ENCODE data around the gene VIPR2. TPM values are rescaled to one million over a fixed set of nuclear protein-coding genes. Genes with fewer than 3 reads are reported as not detected.
"Not testable (repeated sequence)": the region's sequence is repeated elsewhere in the genome, so short reads cannot be mapped to it uniquely, and the experiment has no call there.

VIPR2 gene
- total and polyA plus RNA-seq, 2 experiments from 2014 or later = 1.3 to 2.7 TPM

DNA sequence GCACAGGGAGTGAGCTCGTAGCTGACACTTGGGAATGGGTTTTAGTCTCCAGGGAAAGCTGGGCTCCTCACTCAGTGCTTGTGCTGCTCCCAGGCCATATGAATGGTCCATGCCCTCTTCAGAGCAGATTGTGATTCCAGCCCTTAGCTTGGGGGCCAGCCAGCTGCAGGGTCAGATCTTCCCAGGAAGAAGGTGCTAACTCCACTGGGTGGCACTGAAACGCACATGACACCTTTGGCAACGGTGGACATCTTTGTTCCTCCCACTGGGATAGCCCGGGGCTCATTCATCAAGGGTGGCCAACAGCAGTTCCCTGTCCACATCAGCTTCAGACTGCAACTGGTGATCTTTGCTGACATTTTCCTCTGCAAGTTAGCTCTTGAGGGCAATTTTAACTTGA lies 159.1 kb downstream of the VIPR2 start:
- H3K27me3 ChIP-seq (ENCODE audit: insufficient read depth) = no peaks in the 10 kb centered on the region
- no peak overlapping the region for H3K4me3 Mint-ChIP-seq
- H3K4me3 ChIP-seq = no peak overlapping the region
- TF ChIP-seq EZH2 (IDR thresholded peaks at IDR 0.05; ENCODE audit: low read depth, unreplicated experiment) (no peak), ETS1 (IDR thresholded peaks at IDR 0.05) (no peak), STAT1 (IDR thresholded peaks at IDR 0.05; ENCODE audit: unreplicated experiment) (no peak), CREB1 (CRISPR knock-in tag; IDR thresholded peaks at IDR 0.05; ENCODE audit: low read depth) (no peak)
- TF ChIP-seq, protein P1, sequence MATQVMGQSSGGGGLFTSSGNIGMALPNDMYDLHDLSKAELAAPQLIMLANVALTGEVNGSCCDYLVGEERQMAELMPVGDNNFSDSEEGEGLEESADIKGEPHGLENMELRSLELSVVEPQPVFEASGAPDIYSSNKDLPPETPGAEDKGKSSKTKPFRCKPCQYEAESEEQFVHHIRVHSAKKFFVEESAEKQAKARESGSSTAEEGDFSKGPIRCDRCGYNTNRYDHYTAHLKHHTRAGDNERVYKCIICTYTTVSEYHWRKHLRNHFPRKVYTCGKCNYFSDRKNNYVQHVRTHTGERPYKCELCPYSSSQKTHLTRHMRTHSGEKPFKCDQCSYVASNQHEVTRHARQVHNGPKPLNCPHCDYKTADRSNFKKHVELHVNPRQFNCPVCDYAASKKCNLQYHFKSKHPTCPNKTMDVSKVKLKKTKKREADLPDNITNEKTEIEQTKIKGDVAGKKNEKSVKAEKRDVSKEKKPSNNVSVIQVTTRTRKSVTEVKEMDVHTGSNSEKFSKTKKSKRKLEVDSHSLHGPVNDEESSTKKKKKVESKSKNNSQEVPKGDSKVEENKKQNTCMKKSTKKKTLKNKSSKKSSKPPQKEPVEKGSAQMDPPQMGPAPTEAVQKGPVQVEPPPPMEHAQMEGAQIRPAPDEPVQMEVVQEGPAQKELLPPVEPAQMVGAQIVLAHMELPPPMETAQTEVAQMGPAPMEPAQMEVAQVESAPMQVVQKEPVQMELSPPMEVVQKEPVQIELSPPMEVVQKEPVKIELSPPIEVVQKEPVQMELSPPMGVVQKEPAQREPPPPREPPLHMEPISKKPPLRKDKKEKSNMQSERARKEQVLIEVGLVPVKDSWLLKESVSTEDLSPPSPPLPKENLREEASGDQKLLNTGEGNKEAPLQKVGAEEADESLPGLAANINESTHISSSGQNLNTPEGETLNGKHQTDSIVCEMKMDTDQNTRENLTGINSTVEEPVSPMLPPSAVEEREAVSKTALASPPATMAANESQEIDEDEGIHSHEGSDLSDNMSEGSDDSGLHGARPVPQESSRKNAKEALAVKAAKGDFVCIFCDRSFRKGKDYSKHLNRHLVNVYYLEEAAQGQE (IDR thresholded peaks at IDR 0.05; ENCODE audit: unreplicated experiment) = no peak
- TF ChIP-seq, protein P2, sequence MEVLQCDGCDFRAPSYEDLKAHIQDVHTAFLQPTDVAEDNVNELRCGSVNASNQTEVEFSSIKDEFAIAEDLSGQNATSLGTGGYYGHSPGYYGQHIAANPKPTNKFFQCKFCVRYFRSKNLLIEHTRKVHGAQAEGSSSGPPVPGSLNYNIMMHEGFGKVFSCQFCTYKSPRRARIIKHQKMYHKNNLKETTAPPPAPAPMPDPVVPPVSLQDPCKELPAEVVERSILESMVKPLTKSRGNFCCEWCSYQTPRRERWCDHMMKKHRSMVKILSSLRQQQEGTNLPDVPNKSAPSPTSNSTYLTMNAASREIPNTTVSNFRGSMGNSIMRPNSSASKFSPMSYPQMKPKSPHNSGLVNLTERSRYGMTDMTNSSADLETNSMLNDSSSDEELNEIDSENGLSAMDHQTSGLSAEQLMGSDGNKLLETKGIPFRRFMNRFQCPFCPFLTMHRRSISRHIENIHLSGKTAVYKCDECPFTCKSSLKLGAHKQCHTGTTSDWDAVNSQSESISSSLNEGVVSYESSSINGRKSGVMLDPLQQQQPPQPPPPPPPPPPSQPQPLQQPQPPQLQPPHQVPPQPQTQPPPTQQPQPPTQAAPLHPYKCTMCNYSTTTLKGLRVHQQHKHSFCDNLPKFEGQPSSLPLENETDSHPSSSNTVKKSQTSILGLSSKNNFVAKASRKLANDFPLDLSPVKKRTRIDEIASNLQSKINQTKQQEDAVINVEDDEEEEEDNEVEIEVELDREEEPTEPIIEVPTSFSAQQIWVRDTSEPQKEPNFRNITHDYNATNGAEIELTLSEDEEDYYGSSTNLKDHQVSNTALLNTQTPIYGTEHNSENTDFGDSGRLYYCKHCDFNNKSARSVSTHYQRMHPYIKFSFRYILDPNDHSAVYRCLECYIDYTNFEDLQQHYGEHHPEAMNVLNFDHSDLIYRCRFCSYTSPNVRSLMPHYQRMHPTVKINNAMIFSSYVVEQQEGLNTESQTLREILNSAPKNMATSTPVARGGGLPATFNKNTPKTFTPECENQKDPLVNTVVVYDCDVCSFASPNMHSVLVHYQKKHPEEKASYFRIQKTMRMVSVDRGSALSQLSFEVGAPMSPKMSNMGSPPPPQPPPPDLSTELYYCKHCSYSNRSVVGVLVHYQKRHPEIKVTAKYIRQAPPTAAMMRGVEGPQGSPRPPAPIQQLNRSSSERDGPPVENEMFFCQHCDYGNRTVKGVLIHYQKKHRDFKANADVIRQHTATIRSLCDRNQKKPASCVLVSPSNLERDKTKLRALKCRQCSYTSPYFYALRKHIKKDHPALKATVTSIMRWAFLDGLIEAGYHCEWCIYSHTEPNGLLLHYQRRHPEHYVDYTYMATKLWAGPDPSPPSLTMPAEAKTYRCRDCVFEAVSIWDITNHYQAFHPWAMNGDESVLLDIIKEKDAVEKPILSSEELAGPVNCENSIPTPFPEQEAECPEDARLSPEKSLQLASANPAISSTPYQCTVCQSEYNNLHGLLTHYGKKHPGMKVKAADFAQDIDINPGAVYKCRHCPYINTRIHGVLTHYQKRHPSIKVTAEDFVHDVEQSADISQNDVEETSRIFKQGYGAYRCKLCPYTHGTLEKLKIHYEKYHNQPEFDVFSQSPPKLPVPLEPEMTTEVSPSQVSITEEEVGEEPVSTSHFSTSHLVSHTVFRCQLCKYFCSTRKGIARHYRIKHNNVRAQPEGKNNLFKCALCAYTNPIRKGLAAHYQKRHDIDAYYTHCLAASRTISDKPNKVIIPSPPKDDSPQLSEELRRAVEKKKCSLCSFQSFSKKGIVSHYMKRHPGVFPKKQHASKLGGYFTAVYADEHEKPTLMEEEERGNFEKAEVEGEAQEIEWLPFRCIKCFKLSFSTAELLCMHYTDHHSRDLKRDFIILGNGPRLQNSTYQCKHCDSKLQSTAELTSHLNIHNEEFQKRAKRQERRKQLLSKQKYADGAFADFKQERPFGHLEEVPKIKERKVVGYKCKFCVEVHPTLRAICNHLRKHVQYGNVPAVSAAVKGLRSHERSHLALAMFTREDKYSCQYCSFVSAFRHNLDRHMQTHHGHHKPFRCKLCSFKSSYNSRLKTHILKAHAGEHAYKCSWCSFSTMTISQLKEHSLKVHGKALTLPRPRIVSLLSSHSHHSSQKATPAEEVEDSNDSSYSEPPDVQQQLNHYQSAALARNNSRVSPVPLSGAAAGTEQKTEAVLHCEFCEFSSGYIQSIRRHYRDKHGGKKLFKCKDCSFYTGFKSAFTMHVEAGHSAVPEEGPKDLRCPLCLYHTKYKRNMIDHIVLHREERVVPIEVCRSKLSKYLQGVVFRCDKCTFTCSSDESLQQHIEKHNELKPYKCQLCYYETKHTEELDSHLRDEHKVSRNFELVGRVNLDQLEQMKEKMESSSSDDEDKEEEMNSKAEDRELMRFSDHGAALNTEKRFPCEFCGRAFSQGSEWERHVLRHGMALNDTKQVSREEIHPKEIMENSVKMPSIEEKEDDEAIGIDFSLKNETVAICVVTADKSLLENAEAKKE (CRISPR knock-in tag; IDR thresholded peaks at IDR 0.05) = no peak
- ATAC-seq (no peak), DNase-seq (ENCODE audit: low spot score) (no peak)
- no peaks in the 10 kb centered on the region for H3K4me1 ChIP-seq (ENCODE audit: insufficient read depth)
- no peak overlapping the region for H3K4me2 ChIP-seq
- H3K36me3 ChIP-seq (ENCODE audit: insufficient read depth) = peaks cover 4% of the 10 kb centered on the region; the same call in 1 of the 2 replicates
- no peaks in the 10 kb centered on the region for H3F3A ChIP-seq (replicated peaks; ENCODE audit: low read depth)
- H2AFZ ChIP-seq = no peak overlapping the region
- peaks cover 3% of the 10 kb centered on the region for H3K27me3 Mint-ChIP-seq (ENCODE audit: insufficient read depth, low read depth, poor library complexity)
- peaks cover 12% of the 10 kb centered on the region for H3K9me3 Mint-ChIP-seq
- no peaks in the 10 kb centered on the region for H3K9me2 ChIP-seq (ENCODE audit: insufficient read depth)
- peaks cover 25% of the 10 kb centered on the region for H3K36me3 Mint-ChIP-seq (ENCODE audit: low read depth)
- H3K4me1 Mint-ChIP-seq = no peaks in the 10 kb centered on the region
- H3K27ac Mint-ChIP-seq = no peak overlapping the region
- H3K79me2 ChIP-seq (replicated peaks; ENCODE audit: insufficient read depth) = no peaks in the 10 kb centered on the region
- no peak overlapping the region for H3K27ac ChIP-seq (ENCODE audit: low read depth)
- no peaks in the 10 kb centered on the region for H4K20me1 ChIP-seq (replicated peaks; ENCODE audit: insufficient read depth)

DNA sequence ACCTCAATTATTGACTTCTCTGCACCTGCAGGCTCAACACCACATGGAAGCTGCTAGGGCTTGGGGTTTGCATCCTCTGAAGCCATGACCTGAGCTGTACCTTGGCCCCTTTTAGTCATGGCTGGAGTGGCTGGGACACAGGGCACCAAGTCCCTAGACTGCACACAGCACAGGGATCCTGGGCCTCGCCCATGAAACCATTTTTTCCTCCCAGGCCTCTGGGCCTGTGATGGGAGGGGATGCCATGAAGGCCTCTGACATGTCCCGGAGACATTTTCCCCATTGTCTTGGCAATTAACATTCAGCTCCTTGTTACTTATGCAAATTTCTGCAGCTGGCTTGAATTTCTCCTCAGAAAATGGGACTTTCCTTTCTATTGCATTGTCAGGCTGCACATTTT lies 160.7 kb downstream of the VIPR2 start:
- H3K4me1 Mint-ChIP-seq; H3K9me2 ChIP-seq (ENCODE audit: insufficient read depth); H3K4me3 Mint-ChIP-seq; H3K4me3 ChIP-seq; ATAC-seq; H3K4me2 ChIP-seq; H4K20me1 ChIP-seq (replicated peaks; ENCODE audit: insufficient read depth); H3K27ac ChIP-seq (ENCODE audit: low read depth); H3K4me1 ChIP-seq (ENCODE audit: insufficient read depth); DNase-seq (ENCODE audit: low spot score); H2AFZ ChIP-seq; H3K27me3 ChIP-seq (ENCODE audit: insufficient read depth); H3K79me2 ChIP-seq (replicated peaks; ENCODE audit: insufficient read depth); H3K36me3 ChIP-seq (ENCODE audit: insufficient read depth); H3F3A ChIP-seq (replicated peaks; ENCODE audit: low read depth); H3K27ac Mint-ChIP-seq; H3K27me3 Mint-ChIP-seq (ENCODE audit: insufficient read depth, low read depth, poor library complexity): not testable (repeated sequence)
- Mint-ChIP-seq H3K36me3 (ENCODE audit: low read depth) (peaks cover 25% of the 10 kb centered on the region), H3K9me3 (peaks cover 28% of the 10 kb centered on the region)

DNA sequence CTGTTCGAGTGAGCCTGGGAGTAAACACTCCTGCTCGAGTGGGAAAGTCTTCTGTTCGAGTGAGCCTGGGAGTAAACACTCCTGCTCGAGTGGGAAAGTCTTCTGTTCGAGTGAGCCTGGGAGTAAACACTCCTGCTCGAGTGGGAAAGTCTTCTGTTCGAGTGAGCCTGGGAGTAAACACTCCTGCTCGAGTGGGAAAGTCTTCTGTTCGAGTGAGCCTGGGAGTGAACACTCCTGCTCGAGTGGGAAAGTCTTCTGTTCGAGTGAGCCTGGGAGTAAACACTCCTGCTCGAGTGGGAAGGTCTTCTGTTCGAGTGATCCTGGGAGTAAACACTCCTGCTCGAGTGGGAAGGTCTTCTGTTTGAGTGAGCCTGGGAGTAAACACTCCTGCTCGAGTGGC lies 162.6 kb downstream of the VIPR2 start:
- not testable (repeated sequence) for H3F3A ChIP-seq (replicated peaks; ENCODE audit: low read depth); H4K20me1 ChIP-seq (replicated peaks; ENCODE audit: insufficient read depth); ATAC-seq; H3K27ac Mint-ChIP-seq; H3K27me3 Mint-ChIP-seq (ENCODE audit: insufficient read depth, low read depth, poor library complexity); H3K4me3 ChIP-seq; H3K4me3 Mint-ChIP-seq; H3K27me3 ChIP-seq (ENCODE audit: insufficient read depth); H3K27ac ChIP-seq (ENCODE audit: low read depth); DNase-seq (ENCODE audit: low spot score); H3K36me3 ChIP-seq (ENCODE audit: insufficient read depth); H3K4me1 ChIP-seq (ENCODE audit: insufficient read depth); H3K9me2 ChIP-seq (ENCODE audit: insufficient read depth); H3K79me2 ChIP-seq (replicated peaks; ENCODE audit: insufficient read depth); H2AFZ ChIP-seq; H3K4me2 ChIP-seq; H3K4me1 Mint-ChIP-seq
- Mint-ChIP-seq H3K9me3 (peaks cover 45% of the 10 kb centered on the region), H3K36me3 (ENCODE audit: low read depth) (peaks cover 30% of the 10 kb centered on the region)

Measured in GM23338 (cell line).